ENCODE results near the gene SEH1L. TPM values are rescaled to one million over a fixed set of nuclear protein-coding genes. Genes with fewer than 3 reads are reported as not detected.

The SEH1L gene
- total and polyA plus RNA-seq, 10 of the 15 experiments (the other 5 are each of a cell fraction or from before 2014, with no cell fraction given), result 27.5 to 109 (median 52.8) TPM

DNA sequence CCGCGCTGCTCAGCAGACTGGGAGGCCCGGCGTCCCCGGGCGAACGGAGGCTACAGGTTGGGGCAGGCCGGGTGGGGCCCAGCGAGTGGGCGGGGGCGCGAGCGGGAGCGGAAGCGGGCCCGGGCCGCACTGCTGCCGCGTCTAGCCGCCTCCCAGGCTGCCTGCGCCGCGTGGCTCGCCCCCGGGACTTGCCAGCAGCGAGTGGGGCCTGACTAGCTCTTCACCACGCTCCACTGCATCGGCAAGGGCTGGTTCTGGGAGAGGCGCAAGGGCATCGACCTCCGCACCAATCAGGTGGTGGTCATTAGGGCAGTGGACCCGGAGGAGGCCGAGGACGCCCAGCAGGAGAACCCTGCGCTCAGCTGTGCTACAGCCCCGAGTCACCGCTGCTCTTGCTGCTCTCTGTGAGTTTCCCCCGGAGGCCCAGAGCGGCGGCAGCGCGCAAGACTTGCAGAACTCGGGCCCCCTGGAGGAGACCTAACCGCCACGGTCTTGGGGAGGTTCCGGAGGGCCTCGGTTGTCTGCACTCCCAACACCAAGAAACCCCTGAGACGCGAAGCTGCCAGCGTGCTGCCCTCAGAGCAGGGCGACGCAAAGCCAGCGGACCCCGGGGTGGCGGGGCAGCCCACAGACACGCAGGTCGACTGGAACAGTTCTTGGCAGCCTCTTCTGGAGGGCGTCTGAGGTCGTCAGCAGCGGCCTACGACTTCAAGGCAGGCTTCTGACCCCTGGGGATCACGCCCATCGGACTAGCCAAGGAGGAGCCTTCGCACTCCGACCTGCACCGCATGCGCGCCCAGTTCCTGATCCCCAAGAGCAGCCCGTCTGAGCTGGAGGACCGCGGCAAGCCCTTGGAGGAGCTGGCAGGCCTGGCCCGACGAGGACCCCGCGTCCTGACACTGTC lies 36.5 kb upstream of the SEH1L start (continued):
- TF ChIP-seq, protein P1, sequence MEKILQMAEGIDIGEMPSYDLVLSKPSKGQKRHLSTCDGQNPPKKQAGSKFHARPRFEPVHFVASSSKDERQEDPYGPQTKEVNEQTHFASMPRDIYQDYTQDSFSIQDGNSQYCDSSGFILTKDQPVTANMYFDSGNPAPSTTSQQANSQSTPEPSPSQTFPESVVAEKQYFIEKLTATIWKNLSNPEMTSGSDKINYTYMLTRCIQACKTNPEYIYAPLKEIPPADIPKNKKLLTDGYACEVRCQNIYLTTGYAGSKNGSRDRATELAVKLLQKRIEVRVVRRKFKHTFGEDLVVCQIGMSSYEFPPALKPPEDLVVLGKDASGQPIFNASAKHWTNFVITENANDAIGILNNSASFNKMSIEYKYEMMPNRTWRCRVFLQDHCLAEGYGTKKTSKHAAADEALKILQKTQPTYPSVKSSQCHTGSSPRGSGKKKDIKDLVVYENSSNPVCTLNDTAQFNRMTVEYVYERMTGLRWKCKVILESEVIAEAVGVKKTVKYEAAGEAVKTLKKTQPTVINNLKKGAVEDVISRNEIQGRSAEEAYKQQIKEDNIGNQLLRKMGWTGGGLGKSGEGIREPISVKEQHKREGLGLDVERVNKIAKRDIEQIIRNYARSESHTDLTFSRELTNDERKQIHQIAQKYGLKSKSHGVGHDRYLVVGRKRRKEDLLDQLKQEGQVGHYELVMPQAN (conservative IDR thresholded peaks at IDR 0.05), result no peak
- 0 out of 2 replicates have a peak, but pooled peaks have one; percentile 13 for TF ChIP-seq NR2F1 (conservative IDR thresholded peaks at IDR 0.05)
- TF ChIP-seq DPF2 (IDR thresholded peaks at IDR 0.05), result no peak
- peak in 1 of 2 experiments; percentile 62; a peak in 1 of 3 replicates for TF ChIP-seq EGR1 (IDR thresholded peaks at IDR 0.05; ENCODE audit: borderline replicate concordance in 1 of 2, low read depth in 2 of 2, low read length in 2 of 2)
- no peak for TF ChIP-seq BRCA1 (IDR thresholded peaks at IDR 0.05; ENCODE audit: low read depth, low read length)
- peak; percentile 41; the same call in 1 of the 2 replicates for TF ChIP-seq PAX5 (IDR thresholded peaks at IDR 0.05; ENCODE audit: borderline replicate concordance, low read depth, low read length)
- TF ChIP-seq SUZ12 (IDR thresholded peaks at IDR 0.05; ENCODE audit: unreplicated experiment), result no peak
- no peak for TF ChIP-seq SIX5 (IDR thresholded peaks at IDR 0.05; ENCODE audit: low read depth, low read length, severe bottlenecking)
- no peak for TF ChIP-seq NRF1 (conservative IDR thresholded peaks at IDR 0.05; ENCODE audit: low read depth, low read length)
